Skeletal muscle satellite cell (primary cell): ENCODE measurements around the gene DNAJA1. TPM values are rescaled to one million over a fixed set of nuclear protein-coding genes. Genes with fewer than 3 reads are reported as not detected.
"Not testable (repeated sequence)": the region's sequence is repeated elsewhere in the genome, so short reads cannot be mapped to it uniquely, and the experiment has no call there.

ENCODE experiments used
- H3K27me3 ChIP-seq: 2 replicates; pipeline ENCODE4 v1.7.0; 2013; ENCODE audit warnings: low read length; ENCODE audit not compliant: control insufficient read depth, insufficient read depth
- H3K36me3 ChIP-seq: 2 replicates; pipeline ENCODE4 v1.7.0; 2013; ENCODE audit warnings: mild to moderate bottlenecking, control low read depth, low read length; ENCODE audit not compliant: insufficient read depth
- H3K4me1 ChIP-seq: 2 replicates; pipeline ENCODE4 v1.7.0; 2013; ENCODE audit warnings: low read length; ENCODE audit not compliant: control insufficient read depth, insufficient read depth
- H3K4me2 ChIP-seq: 2 replicates; pipeline ENCODE4 v1.7.0; 2013; ENCODE audit warnings: mild to moderate bottlenecking, low read length
- H3K4me3 ChIP-seq: 2 replicates; pipeline ENCODE4 v1.7.0; 2013; ENCODE audit warnings: low read length
- H3K9ac ChIP-seq: 2 replicates; pipeline ENCODE4 v1.7.0; 2013; ENCODE audit warnings: mild to moderate bottlenecking, low read depth, low read length, moderate library complexity
- H3K9me3 ChIP-seq: replicated peaks from 2 replicates; pipeline ENCODE4 v1.7.0; 2013; ENCODE audit warnings: mild to moderate bottlenecking, control low read depth, low read length
- total RNA-seq: library from RNA; depleted of rRNA; stranded (reverse); fragments of >200 nt; gene quantifications from 2 replicates; pipeline ENCODE4 v1.2.3, GENCODE V29; 2012; rRNA removed

DNAJA1 gene
- total RNA-seq, result 65.5 and 79.3 TPM in 2 replicates

- Histone ChIP-seq H3K36me3 (peaks cover 40% of the 10 kb centered on the region), H3K27me3 (no peaks in the 10 kb centered on the region), H3K4me1 (peaks cover 43% of the 10 kb centered on the region), H3K9ac (peak within 1 kb of the TSS; percentile 98), H3K4me2 (peak within 1 kb of the TSS; percentile 91), H3K4me3 (peak within 1 kb of the TSS; percentile 100), H3K9me3 (no peaks in the 10 kb centered on the region)
Measured at GRCh38 chr9:33024966-33025571, at the start of gene DNAJA1. Gene DNAJA1, plus strand, starts transcription at chr9:33025273. Its CDS starts 1,212 bp downstream, at chr9:33026485.

- H3K9ac ChIP-seq, result no peak overlapping the region
- no peaks in the 10 kb centered on the region for H3K4me1 ChIP-seq
- no peak overlapping the region for H3K4me3 ChIP-seq
- H3K36me3 ChIP-seq, result peaks cover 46% of the 10 kb centered on the region
- H3K9me3 ChIP-seq, result no peaks in the 10 kb centered on the region
- H3K27me3 ChIP-seq, result no peaks in the 10 kb centered on the region
- no peak overlapping the region for H3K4me2 ChIP-seq
Measured at GRCh38 chr9:32978051-32978450, 47.0 kb upstream of the DNAJA1 start.

- peaks cover 58% of the 10 kb centered on the region for H3K36me3 ChIP-seq
- no peaks in the 10 kb centered on the region for H3K9me3 ChIP-seq
- H3K4me2 ChIP-seq, result no peak overlapping the region
- no peaks in the 10 kb centered on the region for H3K27me3 ChIP-seq
- no peak overlapping the region for H3K4me3 ChIP-seq
- H3K4me1 ChIP-seq, result no peaks in the 10 kb centered on the region
- H3K9ac ChIP-seq, result no peak overlapping the region
Measured at GRCh38 chr9:32986971-32987370, 38.1 kb upstream of the DNAJA1 start.

- H3K9ac ChIP-seq, result no peak overlapping the region
- no peaks in the 10 kb centered on the region for H3K27me3 ChIP-seq
- H3K4me1 ChIP-seq, result no peaks in the 10 kb centered on the region
- no peak overlapping the region for H3K4me3 ChIP-seq
- no peaks in the 10 kb centered on the region for H3K9me3 ChIP-seq
- peaks cover 50% of the 10 kb centered on the region for H3K36me3 ChIP-seq
- H3K4me2 ChIP-seq, result no peak overlapping the region
Measured at GRCh38 chr9:32989660-32990059, 35.4 kb upstream of the DNAJA1 start.

GRCh38 chr9:32991897-32992594 is 33.0 kb upstream of the DNAJA1 start:
- peaks cover 43% of the 10 kb centered on the region for H3K36me3 ChIP-seq
- H3K27me3 ChIP-seq, result no peaks in the 10 kb centered on the region
- H3K4me3 ChIP-seq, result no peak overlapping the region
- no peaks in the 10 kb centered on the region for H3K4me1 ChIP-seq
- no peak overlapping the region for H3K9ac ChIP-seq
- H3K9me3 ChIP-seq, result no peaks in the 10 kb centered on the region
- H3K4me2 ChIP-seq, result no peak overlapping the region

GRCh38 chr9:32992595-32993238 is 32.4 kb upstream of the DNAJA1 start:
- Histone ChIP-seq H3K4me2 (no peak overlapping the region), H3K4me3 (no peak overlapping the region), H3K9ac (no peak overlapping the region), H3K9me3 (no peaks in the 10 kb centered on the region), H3K4me1 (no peaks in the 10 kb centered on the region), H3K36me3 (peaks cover 38% of the 10 kb centered on the region), H3K27me3 (no peaks in the 10 kb centered on the region)

GRCh38 chr9:33000682-33001055 is 24.4 kb upstream of the DNAJA1 start:
- H3K4me3 ChIP-seq, result peak overlapping the region; percentile 94
- not testable (repeated sequence) for H3K9me3 ChIP-seq, H3K36me3 ChIP-seq, H3K27me3 ChIP-seq
- H3K4me1 ChIP-seq, result peaks cover 10% of the 10 kb centered on the region
- peak overlapping the region; percentile 94 for H3K9ac ChIP-seq
- peak overlapping the region; percentile 85 for H3K4me2 ChIP-seq

- H3K4me3 ChIP-seq, H3K4me1 ChIP-seq, H3K4me2 ChIP-seq, H3K9ac ChIP-seq, H3K27me3 ChIP-seq, H3K36me3 ChIP-seq, H3K9me3 ChIP-seq: not testable (repeated sequence)
Measured at GRCh38 chr9:33005335-33005734, 19.7 kb upstream of the DNAJA1 start.

- Histone ChIP-seq H3K27me3 (no peaks in the 10 kb centered on the region), H3K9ac (no peak overlapping the region), H3K4me3 (no peak overlapping the region), H3K4me1 (no peaks in the 10 kb centered on the region), H3K4me2 (no peak overlapping the region), H3K36me3 (no peaks in the 10 kb centered on the region), H3K9me3 (no peaks in the 10 kb centered on the region)
Measured at GRCh38 chr9:33007755-33008154, 17.3 kb upstream of the DNAJA1 start.

GRCh38 chr9:33011831-33012230 is 13.2 kb upstream of the DNAJA1 start:
- no peaks in the 10 kb centered on the region for H3K36me3 ChIP-seq

GRCh38 chr9:33012328-33013069 is 12.6 kb upstream of the DNAJA1 start:
- H3K9me3 ChIP-seq, result no peaks in the 10 kb centered on the region
- H3K4me3 ChIP-seq, result no peak overlapping the region
- H3K27me3 ChIP-seq, result no peaks in the 10 kb centered on the region
- no peak overlapping the region for H3K4me2 ChIP-seq
- H3K4me1 ChIP-seq, result no peaks in the 10 kb centered on the region
- H3K9ac ChIP-seq, result no peak overlapping the region
- H3K36me3 ChIP-seq, result no peaks in the 10 kb centered on the region

More at GRCh38 chr9:33011831-33012230, 13.2 kb upstream of the DNAJA1 start:
- Histone ChIP-seq H3K4me1 (no peaks in the 10 kb centered on the region), H3K4me3 (no peak overlapping the region), H3K4me2 (no peak overlapping the region), H3K9ac (no peak overlapping the region), H3K27me3 (no peaks in the 10 kb centered on the region), H3K9me3 (no peaks in the 10 kb centered on the region)
